HUES64 (cell line): ENCODE measurements around the gene CD53. TPM values are rescaled to one million over a fixed set of nuclear protein-coding genes. Genes with fewer than 3 reads are reported as not detected.
"Not testable (repeated sequence)": the region's sequence is repeated elsewhere in the genome, so short reads cannot be mapped to it uniquely, and the experiment has no call there.

Source experiments
- H3K27ac ChIP-seq: 2 replicates; pipeline ENCODE4 v1.7.0; 2013; ENCODE audit warnings: low read depth, low read length, inconsistent platforms
- H3K27me3 ChIP-seq: 2 replicates; pipeline ENCODE4 v1.6.1; 2013; ENCODE audit warnings: mild to moderate bottlenecking, low read length; ENCODE audit not compliant: insufficient read depth
- H3K36me3 ChIP-seq: 2 replicates; pipeline ENCODE4 v1.6.1; 2013; ENCODE audit warnings: mild to moderate bottlenecking, low read length; ENCODE audit not compliant: insufficient read depth
- H3K4me1 ChIP-seq: 2 replicates; pipeline ENCODE4 v1.6.1; 2013; ENCODE audit warnings: mild to moderate bottlenecking, low read length, moderate library complexity; ENCODE audit not compliant: insufficient read depth
- H3K4me3 ChIP-seq: 2 replicates; pipeline ENCODE4 v1.5.1; 2013; ENCODE audit warnings: mild to moderate bottlenecking, low read length, moderate library complexity
- H3K9ac ChIP-seq: 2 replicates; pipeline ENCODE4 v1.6.1; 2013; ENCODE audit warnings: mild to moderate bottlenecking, low read depth, low read length
- H3K9me3 ChIP-seq: 2 replicates; pipeline ENCODE4 v1.6.1; 2013; ENCODE audit warnings: low read depth, low read length; ENCODE audit not compliant: insufficient read depth
- WGBS: fragments of 150-250, 120-280 bp; methylation state at CpG from one replicate; pipeline ENCODE4 v1.1.7; 2013; ENCODE audit warnings: missing lambda C conversion rate; 5-methylcytosine and 5-hydroxymethylcytosine counted together
- polyA plus RNA-seq, 2 experiments: library from polyadenylated mRNA; stranded (reverse); fragments of 50-300 nt; gene quantifications; one replicate each; pipeline ENCODE4 v1.2.3, GENCODE V29; 2013

The CD53 gene
- polyA plus RNA-seq (2013, experiment 1 of 2) = 0.55 TPM
- polyA plus RNA-seq (2013, experiment 2 of 2) = 0.25 TPM

DNA sequence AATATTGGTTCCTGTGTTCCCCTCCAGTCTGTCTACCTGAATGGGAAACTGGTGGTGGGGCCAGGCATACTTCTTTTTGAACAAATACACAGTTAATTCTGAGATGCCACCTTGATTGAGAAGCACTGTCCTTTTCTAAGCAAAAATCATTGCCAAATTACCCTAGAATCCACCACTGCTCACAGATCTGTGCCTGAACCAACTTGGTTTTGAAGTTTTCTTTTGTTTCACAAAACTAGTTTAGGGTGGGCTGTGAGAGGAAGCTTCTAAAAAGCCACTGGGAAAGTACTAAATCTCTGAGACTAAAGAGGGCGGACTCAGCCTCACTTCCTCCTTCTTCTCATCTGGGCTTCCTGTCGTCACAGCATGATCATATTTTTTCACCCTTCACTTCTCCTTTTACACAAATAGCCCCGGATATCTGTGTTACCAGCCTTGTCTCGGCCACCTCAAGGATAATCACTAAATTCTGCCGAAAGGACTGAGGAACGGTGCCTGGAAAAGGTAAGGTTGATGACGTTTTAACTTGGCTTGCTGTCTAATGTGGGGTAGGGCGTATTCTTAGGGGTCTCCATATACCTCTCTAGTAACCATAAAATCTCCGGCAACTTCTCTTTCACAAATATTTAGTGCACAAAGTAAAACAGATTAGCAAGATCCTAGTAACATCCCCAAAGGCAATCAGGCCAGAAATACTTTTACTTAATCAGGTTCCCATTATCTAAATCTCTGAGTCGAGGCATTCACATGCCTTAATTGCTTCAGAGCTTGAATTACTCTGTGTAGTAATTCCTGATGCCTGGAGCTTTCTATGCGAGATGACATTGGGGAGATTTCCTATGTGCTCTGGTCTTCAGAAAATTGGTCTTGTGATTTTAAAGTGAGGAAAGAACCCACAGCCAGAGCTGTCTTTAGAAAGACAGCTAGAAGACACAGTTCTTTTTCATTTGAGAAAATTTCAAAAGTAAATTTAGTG is at the start of gene CD53:
TSS of gene CD53 (plus strand) at position 404 of the 976 bp plus-strand sequence. CDS start 18,261 bp downstream, outside the sequence.
- Histone ChIP-seq H3K36me3 (no peaks in the 10 kb centered on the region), H3K9me3 (no peaks in the 10 kb centered on the region), H3K9ac (no peak within 1 kb of the TSS), H3K4me3 (no peak within 1 kb of the TSS), H3K4me1 (peaks cover 8% of the 10 kb centered on the region; the same call in 1 of the 2 replicates), H3K27me3 (no peaks in the 10 kb centered on the region), H3K27ac (no peak within 1 kb of the TSS)
- WGBS = 89% methylated on average over 10 of the region's 11 CpGs

GRCh38 chr1:110824192-110824591 is 48.8 kb upstream of the CD53 start:
- 77% methylated on average over 4 of the region's 4 CpGs for WGBS
- H3K27ac ChIP-seq = no peak overlapping the region
- H3K27me3 ChIP-seq = no peaks in the 10 kb centered on the region
- no peaks in the 10 kb centered on the region for H3K4me1 ChIP-seq
- no peak overlapping the region for H3K9ac ChIP-seq
- no peaks in the 10 kb centered on the region for H3K9me3 ChIP-seq
- H3K36me3 ChIP-seq = no peaks in the 10 kb centered on the region
- H3K4me3 ChIP-seq = no peak overlapping the region

DNA sequence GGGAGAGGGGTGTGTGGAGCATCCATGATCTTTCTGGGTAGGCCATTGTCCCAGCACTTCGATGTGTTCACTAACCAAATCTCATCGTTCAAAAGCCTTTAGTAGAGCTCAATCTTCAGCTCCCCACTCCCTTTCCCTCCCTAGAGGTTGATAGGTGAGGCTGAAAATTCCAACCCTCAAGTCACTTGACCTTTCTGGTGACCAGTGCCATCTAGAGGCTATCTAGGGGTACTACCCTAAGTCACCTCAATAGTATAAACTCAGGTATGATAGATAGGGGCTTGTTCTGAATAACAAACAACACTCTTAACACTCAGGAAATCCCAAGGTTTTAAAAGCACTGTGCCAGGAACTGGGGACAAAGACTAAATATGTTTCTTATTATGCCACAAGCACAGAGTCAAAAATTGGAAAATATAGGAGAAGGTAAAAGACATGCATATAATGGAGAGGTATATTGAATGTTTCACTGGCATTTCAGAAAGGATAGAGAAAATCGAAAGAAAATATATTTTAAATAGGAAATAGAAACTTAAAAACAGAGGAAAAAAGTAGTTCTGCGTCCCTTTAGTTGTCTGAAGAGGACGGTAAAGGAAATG is 42.9 kb upstream of the CD53 start:
- WGBS = 42% methylated on average over 5 of the region's 5 CpGs
- Histone ChIP-seq H3K27me3 (no peaks in the 10 kb centered on the region), H3K9me3 (no peaks in the 10 kb centered on the region), H3K4me3 (no peak overlapping the region), H3K36me3 (no peaks in the 10 kb centered on the region), H3K4me1 (no peaks in the 10 kb centered on the region), H3K27ac (no peak overlapping the region), H3K9ac (no peak overlapping the region)

GRCh38 chr1:110833779-110834178 is 39.2 kb upstream of the CD53 start:
- not testable (repeated sequence) for H3K9me3 ChIP-seq, H3K27ac ChIP-seq, H3K36me3 ChIP-seq, H3K27me3 ChIP-seq, H3K9ac ChIP-seq, H3K4me1 ChIP-seq, H3K4me3 ChIP-seq
- 100% methylated on average over 1 of the region's 3 CpGs for WGBS

GRCh38 chr1:110846861-110847260 is 26.1 kb upstream of the CD53 start:
- WGBS = 83% methylated on average over 4 of the region's 4 CpGs
- Histone ChIP-seq H3K9me3 (no peaks in the 10 kb centered on the region), H3K4me1 (no peaks in the 10 kb centered on the region), H3K27ac (no peak overlapping the region), H3K27me3 (no peaks in the 10 kb centered on the region; the same call in 1 of the 2 replicates), H3K4me3 (no peak overlapping the region), H3K9ac (no peak overlapping the region), H3K36me3 (no peaks in the 10 kb centered on the region)

DNA sequence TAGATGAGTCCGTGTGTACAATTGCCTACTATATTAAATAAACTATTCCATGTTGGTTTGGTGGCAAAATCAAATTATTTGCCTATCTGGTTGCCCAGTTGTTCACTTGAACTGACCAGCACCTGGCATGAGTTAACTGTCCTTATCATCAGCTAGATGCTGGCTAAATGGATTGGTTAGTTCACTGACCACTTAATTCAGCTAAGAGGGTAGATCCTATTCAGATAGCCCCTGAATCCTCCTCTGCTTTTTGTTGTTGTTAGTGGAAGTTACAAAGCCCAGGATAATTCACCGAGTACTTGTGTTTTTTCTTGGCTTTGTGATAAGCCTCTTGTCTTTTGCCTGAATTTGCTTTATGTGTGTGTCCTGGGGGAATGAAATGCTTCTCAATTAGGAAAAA is 22.8 kb upstream of the CD53 start:
- no peaks in the 10 kb centered on the region for H3K27me3 ChIP-seq
- no peak overlapping the region for H3K4me3 ChIP-seq
- H3K36me3 ChIP-seq = no peaks in the 10 kb centered on the region
- H3K9ac ChIP-seq = no peak overlapping the region
- no peaks in the 10 kb centered on the region for H3K4me1 ChIP-seq
- no peaks in the 10 kb centered on the region for H3K9me3 ChIP-seq
- H3K27ac ChIP-seq = no peak overlapping the region
- 81% methylated on average over 1 of the region's 2 CpGs for WGBS

- WGBS = 100% methylated on average over 1 of the region's 1 CpG
Observed at GRCh38 chr1:110850627-110851026, 22.3 kb upstream of the CD53 start.

DNA sequence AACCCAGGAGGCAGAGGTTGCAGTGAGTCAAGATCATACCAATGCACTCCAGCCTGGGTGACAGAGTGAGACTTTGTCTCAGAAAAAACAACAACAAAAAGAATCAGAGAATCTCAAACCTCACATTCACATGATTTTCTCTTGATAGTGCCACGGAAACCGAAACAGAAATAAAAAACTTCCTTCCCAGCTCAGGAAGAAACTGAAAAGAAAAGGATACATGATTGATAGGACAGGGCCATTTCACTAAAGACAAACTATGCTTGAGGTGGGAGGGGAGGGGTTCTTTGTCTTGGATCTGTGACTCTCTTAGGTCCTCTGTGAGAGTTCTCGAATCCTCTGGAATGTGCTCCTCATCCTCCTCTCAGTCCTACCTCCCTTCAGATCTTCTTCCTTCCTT is 19.8 kb upstream of the CD53 start:
- H3K9ac ChIP-seq = no peak overlapping the region
- no peak overlapping the region for H3K4me3 ChIP-seq
- no CpG with 5 or more reads among the region's 3 CpGs for WGBS
- H3K27ac ChIP-seq = no peak overlapping the region
- H3K4me1 ChIP-seq = no peaks in the 10 kb centered on the region
- H3K9me3 ChIP-seq = no peaks in the 10 kb centered on the region
- H3K36me3 ChIP-seq = no peaks in the 10 kb centered on the region
- no peaks in the 10 kb centered on the region for H3K27me3 ChIP-seq

More at GRCh38 chr1:110850627-110851026, 22.3 kb upstream of the CD53 start:
- Histone ChIP-seq H3K27ac (no peak overlapping the region), H3K4me1 (no peaks in the 10 kb centered on the region), H3K4me3 (no peak overlapping the region), H3K9ac (no peak overlapping the region), H3K36me3 (no peaks in the 10 kb centered on the region), H3K27me3 (no peaks in the 10 kb centered on the region), H3K9me3 (no peaks in the 10 kb centered on the region)

DNA sequence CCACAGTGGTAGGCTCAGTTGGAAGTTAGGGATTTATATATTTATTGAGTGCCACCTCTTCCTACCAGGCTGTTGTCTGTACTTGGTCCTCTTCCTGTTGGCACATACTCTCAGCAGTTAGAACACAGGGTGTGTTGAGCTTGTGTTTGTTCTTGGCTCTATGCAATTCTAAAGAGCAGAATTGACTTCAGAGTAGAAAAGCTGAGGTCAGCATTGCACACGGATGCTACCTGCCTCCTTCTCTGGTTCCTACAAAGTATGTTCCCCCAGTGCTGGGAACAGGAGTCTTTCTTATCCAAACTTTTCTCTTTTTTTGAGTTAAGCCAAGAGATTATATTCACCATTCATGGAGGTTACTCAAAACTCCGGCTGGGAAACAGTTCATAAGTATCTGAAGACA is 16.5 kb upstream of the CD53 start:
- Histone ChIP-seq H3K4me3 (no peak overlapping the region), H3K27ac (no peak overlapping the region), H3K27me3 (no peaks in the 10 kb centered on the region), H3K4me1 (no peaks in the 10 kb centered on the region), H3K36me3 (no peaks in the 10 kb centered on the region), H3K9me3 (no peaks in the 10 kb centered on the region), H3K9ac (no peak overlapping the region)
- whole genome bisulfite sequencing = 70% methylated on average over 1 of the region's 2 CpGs

DNA sequence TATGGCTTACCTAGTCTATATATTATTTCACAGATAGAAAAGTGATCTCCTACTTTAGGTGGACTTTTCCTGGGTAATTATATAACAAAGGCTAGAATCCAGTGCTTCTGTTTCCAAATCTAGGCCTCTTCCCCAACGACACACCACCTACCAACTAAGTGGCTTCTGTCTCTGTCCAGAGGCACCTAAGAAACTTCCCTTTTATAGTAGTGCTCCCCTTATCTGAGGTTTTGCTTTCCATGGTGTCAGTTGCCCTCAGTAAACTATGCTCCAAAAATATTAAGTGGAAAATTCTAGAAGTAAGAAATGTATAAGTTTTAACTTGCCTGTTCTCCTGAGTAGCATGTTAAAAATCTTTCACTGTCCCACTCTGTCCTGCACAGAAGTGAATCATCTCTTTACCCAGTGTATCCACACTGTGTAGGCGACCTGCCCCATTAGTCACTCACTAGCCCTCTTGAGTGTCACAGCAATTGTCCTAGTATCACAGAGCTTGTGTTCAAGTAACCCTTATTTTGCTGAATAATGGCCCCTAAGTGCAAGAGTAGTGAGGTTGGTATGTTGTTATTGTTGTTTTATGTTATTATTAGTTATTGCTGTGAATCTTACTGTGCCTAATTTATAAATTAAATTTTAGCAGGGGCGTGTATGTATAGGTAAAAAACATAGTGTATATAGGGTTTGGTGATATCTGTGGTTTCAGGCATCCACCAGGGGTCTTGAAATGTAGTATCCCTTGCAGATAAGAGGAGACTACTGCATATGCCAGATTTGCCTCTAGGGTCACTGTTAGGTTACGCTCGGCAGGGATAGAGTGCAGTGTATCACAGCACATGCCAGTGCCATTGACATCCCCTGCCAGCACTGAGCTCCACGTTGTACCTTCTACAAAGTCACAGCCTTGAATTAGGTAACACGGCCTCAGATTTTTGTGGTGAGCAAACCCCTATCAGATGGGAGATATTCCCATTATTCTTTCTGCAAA is 14.7 kb upstream of the CD53 start:
- no peaks in the 10 kb centered on the region for H3K4me1 ChIP-seq
- no peak overlapping the region for H3K4me3 ChIP-seq
- H3K27ac ChIP-seq = no peak overlapping the region
- H3K9ac ChIP-seq = no peak overlapping the region
- H3K36me3 ChIP-seq = no peaks in the 10 kb centered on the region
- 81% methylated on average over 7 of the region's 7 CpGs for WGBS
- no peaks in the 10 kb centered on the region for H3K9me3 ChIP-seq
- H3K27me3 ChIP-seq = no peaks in the 10 kb centered on the region
